ENCODE results near the gene KRT31.

- TF ChIP-seq EZH2 (IDR thresholded peaks at IDR 0.05) (no peak), CTCF (IDR thresholded peaks at IDR 0.05) (no peak), EZH2phosphoT487 (IDR thresholded peaks at IDR 0.05) (no peak)
These were observed 42.9 kb downstream of the KRT31 start for GRCh38 chr17:41354536-41354935.

Measured in neural progenitor cell (in vitro differentiated cells).